ENCODE data around the gene KLK10. TPM values are rescaled to one million over a fixed set of nuclear protein-coding genes. Genes with fewer than 3 reads are reported as not detected.
A peak's percentile ranks its signal among the peaks of the same experiment; 100 is the strongest.

Gene KLK10
- polyA plus RNA-seq, 1 donor (not counting 4 experiments of a cell fraction or from before 2014, with no cell fraction given): 56.3 TPM

GRCh38 chr19:51000981-51001380, 18.5 kb downstream of the KLK10 start:
- H3K4me2 ChIP-seq (ENCODE audit: control insufficient read depth, extremely low read depth, insufficient read depth, low read depth, low read length): peak overlapping the region; percentile 83
- H3K4me1 ChIP-seq (ENCODE audit: control insufficient read depth, extremely low read depth, insufficient read depth, low read length): peaks cover 35% of the 10 kb centered on the region
- peak overlapping the region; percentile 47 to 87 (median 85) for H3K4me3 ChIP-seq (ENCODE audit: control insufficient read depth in 2 of 3, extremely low read depth in 1 of 3, insufficient read depth in 2 of 3, low read depth in 1 of 3, low read length in 3 of 3)
- TF ChIP-seq CTCF (optimal IDR thresholded peaks at IDR 0.05 in 1 of 3, IDR thresholded peaks at IDR 0.05 in 1 of 3, conservative IDR thresholded peaks at IDR 0.05 in 1 of 3; ENCODE audit: extremely low read depth in 1 of 3, insufficient read depth in 2 of 3, low read length in 3 of 3) (peak in 2 of 3 experiments; percentile 16 to 61), EZH2 (IDR thresholded peaks at IDR 0.05; ENCODE audit: low read length) (no peak)
- DNase-seq (ENCODE audit: low read depth, low spot score): no peak
- dilution Hi-C loops (cut with MboI; ENCODE audit: extremely low pct_ligation_motif_present, low sequenced_read_pairs): no loop called here
- H3K27ac ChIP-seq (ENCODE audit: control insufficient read depth, insufficient read depth, low read length): peak overlapping the region; percentile 80
- H3K36me3 ChIP-seq (ENCODE audit: control insufficient read depth in 2 of 2, extremely low read depth in 1 of 2, insufficient read depth in 2 of 2, low read length in 2 of 2): peaks cover 2 to 6% of the 10 kb centered on the region in 2 experiments
- no peaks in the 10 kb centered on the region for H4K20me1 ChIP-seq (ENCODE audit: control insufficient read depth, extremely low read depth, insufficient read depth, low read length)
- H3K9me1 ChIP-seq (ENCODE audit: control insufficient read depth, extremely low read depth, insufficient read depth, low read length): no peaks in the 10 kb centered on the region
- peak overlapping the region; percentile 60 for H2AFZ ChIP-seq (ENCODE audit: control insufficient read depth, low read length)
- H3K79me2 ChIP-seq (ENCODE audit: control insufficient read depth, insufficient read depth, low read length): peaks cover 14% of the 10 kb centered on the region
- H3K9me3 ChIP-seq (ENCODE audit: control insufficient read depth, low read depth, low read length): no peaks in the 10 kb centered on the region
- FAIRE-seq: peak; percentile 41
- no peaks in the 10 kb centered on the region for H3K27me3 ChIP-seq (ENCODE audit: control insufficient read depth, extremely low read depth, insufficient read depth, low read length)
- H3K9ac ChIP-seq (ENCODE audit: control insufficient read depth, extremely low read depth, insufficient read depth, low read length): peak overlapping the region; percentile 86

GRCh38 chr19:51000426-51000825, 19.1 kb downstream of the KLK10 start:
- Histone ChIP-seq H3K79me2 (ENCODE audit: control insufficient read depth, insufficient read depth, low read length) (peaks cover 14% of the 10 kb centered on the region), H3K4me3 (ENCODE audit: control insufficient read depth in 2 of 3, extremely low read depth in 1 of 3, insufficient read depth in 2 of 3, low read depth in 1 of 3, low read length in 3 of 3) (peak overlapping the region; percentile 47 to 87 (median 85)), H3K36me3 (ENCODE audit: control insufficient read depth in 2 of 2, extremely low read depth in 1 of 2, insufficient read depth in 2 of 2, low read length in 2 of 2) (peaks cover 2 to 6% of the 10 kb centered on the region in 2 experiments), H3K9me1 (ENCODE audit: control insufficient read depth, extremely low read depth, insufficient read depth, low read length) (no peaks in the 10 kb centered on the region), H2AFZ (ENCODE audit: control insufficient read depth, low read length) (peak overlapping the region; percentile 60), H3K4me2 (ENCODE audit: control insufficient read depth, extremely low read depth, insufficient read depth, low read depth, low read length) (peak overlapping the region; percentile 83), H4K20me1 (ENCODE audit: control insufficient read depth, extremely low read depth, insufficient read depth, low read length) (no peaks in the 10 kb centered on the region), H3K4me1 (ENCODE audit: control insufficient read depth, extremely low read depth, insufficient read depth, low read length) (peaks cover 35% of the 10 kb centered on the region), H3K27ac (ENCODE audit: control insufficient read depth, insufficient read depth, low read length) (peak overlapping the region; percentile 80), H3K27me3 (ENCODE audit: control insufficient read depth, extremely low read depth, insufficient read depth, low read length) (no peaks in the 10 kb centered on the region), H3K9me3 (ENCODE audit: control insufficient read depth, low read depth, low read length) (no peaks in the 10 kb centered on the region), H3K9ac (ENCODE audit: control insufficient read depth, extremely low read depth, insufficient read depth, low read length) (peak overlapping the region; percentile 86)
- FAIRE-seq (peak; percentile 83), DNase-seq (ENCODE audit: low read depth, low spot score) (no peak)
- dilution Hi-C loops (cut with MboI; ENCODE audit: extremely low pct_ligation_motif_present, low sequenced_read_pairs): no loop called here
- TF ChIP-seq CTCF (optimal IDR thresholded peaks at IDR 0.05 in 1 of 3, IDR thresholded peaks at IDR 0.05 in 1 of 3, conservative IDR thresholded peaks at IDR 0.05 in 1 of 3; ENCODE audit: extremely low read depth in 1 of 3, insufficient read depth in 2 of 3, low read length in 3 of 3) (no peak), EZH2 (IDR thresholded peaks at IDR 0.05; ENCODE audit: low read length) (no peak)
